Calu3 (cell line): ENCODE measurements around the gene BRCC3. TPM values are rescaled to one million over a fixed set of nuclear protein-coding genes. Genes with fewer than 3 reads are reported as not detected.

Experiments used
- BruUV-seq: library from RNA; stranded (reverse); fragments of 400-500 nt; replicated peaks from 2 replicates; lab custom pipeline; 2021; lab: Mats Ljungman, UMichigan
- CTCF ChIA-PET: fragments of 300-600 bp; sonication (Branson Sonifier 250); formaldehyde crosslinking; loops from one replicate; lab custom pipeline; 2022; ENCODE audit warnings: antibody characterized with exemption; lab: Charles Lee
- DNase-seq: peaks from one replicate; pipeline ENCODE4 v3.0.0; 2022
- H3K27ac Mint-ChIP-seq: one replicate; pipeline ENCODE4 v1.8.0; 2022; ENCODE audit warnings: mixed read lengths; ENCODE audit not compliant: unreplicated experiment
- H3K27me3 Mint-ChIP-seq: one replicate; pipeline ENCODE4 v1.8.0; 2022; ENCODE audit warnings: mixed read lengths; ENCODE audit not compliant: unreplicated experiment
- H3K36me3 Mint-ChIP-seq: one replicate; pipeline ENCODE4 v1.8.0; 2022; ENCODE audit warnings: mild to moderate bottlenecking, moderate library complexity, mixed read lengths; ENCODE audit not compliant: insufficient read depth, unreplicated experiment
- H3K4me1 Mint-ChIP-seq: one replicate; pipeline ENCODE4 v1.8.0; 2022; ENCODE audit warnings: mild to moderate bottlenecking, low read depth, mixed read lengths; ENCODE audit not compliant: unreplicated experiment
- H3K4me3 Mint-ChIP-seq: one replicate; pipeline ENCODE4 v1.8.0; 2022; ENCODE audit warnings: mild to moderate bottlenecking, low read depth, moderate library complexity, mixed read lengths; ENCODE audit not compliant: unreplicated experiment
- H3K9me3 Mint-ChIP-seq: one replicate; pipeline ENCODE4 v1.8.0; 2022; ENCODE audit warnings: low read depth, mixed read lengths; ENCODE audit not compliant: unreplicated experiment
- CTCF ChIP-seq: fragments of 200-600 bp; IDR thresholded peaks from one replicate; pipeline ENCODE4 v1.8.0; 2022; ENCODE audit warnings: antibody characterized with exemption; ENCODE audit not compliant: unreplicated experiment
- intact Hi-C: fragments of 100-400 bp; cut with micrococcal nuclease; formaldehyde crosslinking; loops from one replicate; pipeline ENCODE4 v1.10.0; 2022; ENCODE audit not compliant: unreplicated experiment
- total RNA-seq: library from RNA; stranded (reverse); gene quantifications from 2 replicates; pipeline ENCODE4 v1.2.3, GENCODE V29; 2022

BRCC3 gene
- total RNA-seq, 1 experiment from 2014 or later: 35.9 TPM

- H3K27ac Mint-ChIP-seq: no peak overlapping the region
- intact Hi-C loops: no loop called here
- TF ChIP-seq CTCF: no peak
Measured at GRCh38 chrX:155086961-155087735, 15.8 kb downstream of the BRCC3 start.

GRCh38 chrX:155094468-155095061, 23.3 kb downstream of the BRCC3 start:
- no TSS peak for BruUV-seq
- Mint-ChIP-seq H3K4me3 (no peak overlapping the region), H3K36me3 (peaks cover 3% of the 10 kb centered on the region), H3K27ac (no peak overlapping the region), H3K27me3 (no peaks in the 10 kb centered on the region), H3K4me1 (no peaks in the 10 kb centered on the region), H3K9me3 (no peaks in the 10 kb centered on the region)
- DNase-seq: peak; percentile 13
- intact Hi-C loops: loop anchor here (2.0 to 10.0 kb wide), 4 partner anchors 43 to 730 kb away; partner anchors contain the start of gene VBP1
- peak; percentile 51 for TF ChIP-seq CTCF
- CTCF ChIA-PET: no interaction called here

More at GRCh38 chrX:155086961-155087735, 15.8 kb downstream of the BRCC3 start:
- CTCF ChIA-PET: interaction anchor here (0.8 kb wide), 1 partner anchor 169 kb away, joined by 5 read pairs; no protein-coding TSS in a partner anchor
- Mint-ChIP-seq H3K4me1 (no peaks in the 10 kb centered on the region), H3K27me3 (no peaks in the 10 kb centered on the region), H3K4me3 (no peak overlapping the region), H3K36me3 (peaks cover 11% of the 10 kb centered on the region), H3K9me3 (no peaks in the 10 kb centered on the region)
- no TSS peak for BruUV-seq
- no peak for DNase-seq

GRCh38 chrX:155105919-155106318, 34.6 kb downstream of the BRCC3 start:
- no peak overlapping the region for H3K4me3 Mint-ChIP-seq
- no peaks in the 10 kb centered on the region for H3K27me3 Mint-ChIP-seq
- H3K9me3 Mint-ChIP-seq: no peaks in the 10 kb centered on the region
- CTCF ChIA-PET: no interaction called here
- H3K36me3 Mint-ChIP-seq: peaks cover 2% of the 10 kb centered on the region
- intact Hi-C loops: no loop called here
- DNase-seq: no peak
- no peaks in the 10 kb centered on the region for H3K4me1 Mint-ChIP-seq
- H3K27ac Mint-ChIP-seq: no peak overlapping the region
- BruUV-seq: no TSS peak
- no peak for TF ChIP-seq CTCF

GRCh38 chrX:155108427-155108826, 37.1 kb downstream of the BRCC3 start:
- Mint-ChIP-seq H3K4me1 (peaks cover 7% of the 10 kb centered on the region), H3K27me3 (no peaks in the 10 kb centered on the region), H3K36me3 (peaks cover 7% of the 10 kb centered on the region), H3K4me3 (no peak overlapping the region), H3K9me3 (peaks cover 4% of the 10 kb centered on the region), H3K27ac (no peak overlapping the region)
- DNase-seq: no peak
- no TSS peak for BruUV-seq
- CTCF ChIA-PET: no interaction called here
- intact Hi-C loops: no loop called here
- no peak for TF ChIP-seq CTCF
